Loucy (cell line): ENCODE results near the gene LRRC4.

Experiments used
- EZH2phosphoT487 ChIP-seq: fragments of 200-600 bp; IDR thresholded peaks from 2 replicates; pipeline ENCODE4 v1.6.1; 2018; ENCODE audit warnings: antibody characterized with exemption, mild to moderate bottlenecking, moderate library complexity, borderline replicate concordance
- TF ChIP-seq, protein P1 (sequence below): fragments of 200-600 bp; sonication (generic); conservative IDR thresholded peaks from 2 replicates; pipeline ENCODE4 v1.5.1; 2014; ENCODE audit warnings: mild to moderate bottlenecking, antibody characterized with exemption, low read length

DNA sequence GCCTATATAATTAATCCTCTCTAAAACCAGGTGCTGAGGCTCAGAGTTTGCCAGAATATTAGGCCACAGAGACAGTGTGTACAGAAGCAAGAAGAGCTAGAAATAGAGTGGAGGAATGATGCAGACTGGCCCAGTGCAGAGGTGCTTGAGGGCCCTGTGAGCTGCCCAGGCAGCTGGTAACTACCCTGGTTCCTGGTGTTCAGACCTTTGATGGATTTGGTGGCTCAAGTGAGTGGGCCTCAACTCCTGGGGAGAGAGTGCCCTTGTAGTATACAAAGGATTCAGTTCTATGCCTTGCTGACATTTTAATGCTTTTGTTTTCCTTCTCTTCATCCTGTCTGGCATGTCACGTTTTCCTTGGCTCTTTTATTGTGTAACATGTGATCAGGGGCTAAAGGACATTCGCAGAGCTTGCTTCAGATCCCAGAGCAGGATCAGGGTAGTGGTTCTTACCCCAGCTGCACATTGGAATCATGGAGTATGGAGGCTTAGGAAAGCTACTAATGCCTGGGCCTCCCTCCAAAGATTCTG, 20.0 kb downstream of the LRRC4 start:
- TF ChIP-seq, protein P1, sequence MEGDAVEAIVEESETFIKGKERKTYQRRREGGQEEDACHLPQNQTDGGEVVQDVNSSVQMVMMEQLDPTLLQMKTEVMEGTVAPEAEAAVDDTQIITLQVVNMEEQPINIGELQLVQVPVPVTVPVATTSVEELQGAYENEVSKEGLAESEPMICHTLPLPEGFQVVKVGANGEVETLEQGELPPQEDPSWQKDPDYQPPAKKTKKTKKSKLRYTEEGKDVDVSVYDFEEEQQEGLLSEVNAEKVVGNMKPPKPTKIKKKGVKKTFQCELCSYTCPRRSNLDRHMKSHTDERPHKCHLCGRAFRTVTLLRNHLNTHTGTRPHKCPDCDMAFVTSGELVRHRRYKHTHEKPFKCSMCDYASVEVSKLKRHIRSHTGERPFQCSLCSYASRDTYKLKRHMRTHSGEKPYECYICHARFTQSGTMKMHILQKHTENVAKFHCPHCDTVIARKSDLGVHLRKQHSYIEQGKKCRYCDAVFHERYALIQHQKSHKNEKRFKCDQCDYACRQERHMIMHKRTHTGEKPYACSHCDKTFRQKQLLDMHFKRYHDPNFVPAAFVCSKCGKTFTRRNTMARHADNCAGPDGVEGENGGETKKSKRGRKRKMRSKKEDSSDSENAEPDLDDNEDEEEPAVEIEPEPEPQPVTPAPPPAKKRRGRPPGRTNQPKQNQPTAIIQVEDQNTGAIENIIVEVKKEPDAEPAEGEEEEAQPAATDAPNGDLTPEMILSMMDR: no peak
- TF ChIP-seq EZH2phosphoT487: no peak
